LNCAP (cell line): ENCODE results near the gene NSFL1C.

Experiments used
- TF ChIP-seq, protein P1 (sequence below): fragments of 450-650 bp; IDR thresholded peaks from 2 replicates; pipeline ENCODE4 v1.5.1; 2017; ENCODE audit warnings: mild to moderate bottlenecking

NSFL1C gene

DNA sequence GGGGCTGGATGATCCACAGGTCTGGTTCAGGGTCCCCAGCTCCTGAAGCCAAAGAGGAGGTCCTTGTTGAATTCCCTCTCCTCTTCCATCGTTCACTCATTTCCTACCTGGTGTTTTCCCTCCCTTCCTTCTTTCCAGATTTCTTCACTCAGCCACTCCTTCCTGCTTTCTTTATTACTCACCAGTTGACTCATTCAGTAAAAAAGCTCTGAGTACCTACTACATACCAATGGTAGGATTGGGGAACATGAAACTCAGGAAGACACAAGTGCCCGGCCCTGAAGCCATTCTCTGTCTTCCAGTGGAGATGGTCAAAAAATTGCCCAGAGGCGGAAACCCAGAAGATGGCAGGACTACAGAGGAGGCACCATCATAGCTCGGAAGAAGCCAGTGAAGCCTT lies 11.9 kb upstream of the NSFL1C start:
- TF ChIP-seq, protein P1, sequence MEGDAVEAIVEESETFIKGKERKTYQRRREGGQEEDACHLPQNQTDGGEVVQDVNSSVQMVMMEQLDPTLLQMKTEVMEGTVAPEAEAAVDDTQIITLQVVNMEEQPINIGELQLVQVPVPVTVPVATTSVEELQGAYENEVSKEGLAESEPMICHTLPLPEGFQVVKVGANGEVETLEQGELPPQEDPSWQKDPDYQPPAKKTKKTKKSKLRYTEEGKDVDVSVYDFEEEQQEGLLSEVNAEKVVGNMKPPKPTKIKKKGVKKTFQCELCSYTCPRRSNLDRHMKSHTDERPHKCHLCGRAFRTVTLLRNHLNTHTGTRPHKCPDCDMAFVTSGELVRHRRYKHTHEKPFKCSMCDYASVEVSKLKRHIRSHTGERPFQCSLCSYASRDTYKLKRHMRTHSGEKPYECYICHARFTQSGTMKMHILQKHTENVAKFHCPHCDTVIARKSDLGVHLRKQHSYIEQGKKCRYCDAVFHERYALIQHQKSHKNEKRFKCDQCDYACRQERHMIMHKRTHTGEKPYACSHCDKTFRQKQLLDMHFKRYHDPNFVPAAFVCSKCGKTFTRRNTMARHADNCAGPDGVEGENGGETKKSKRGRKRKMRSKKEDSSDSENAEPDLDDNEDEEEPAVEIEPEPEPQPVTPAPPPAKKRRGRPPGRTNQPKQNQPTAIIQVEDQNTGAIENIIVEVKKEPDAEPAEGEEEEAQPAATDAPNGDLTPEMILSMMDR, result no peak

DNA sequence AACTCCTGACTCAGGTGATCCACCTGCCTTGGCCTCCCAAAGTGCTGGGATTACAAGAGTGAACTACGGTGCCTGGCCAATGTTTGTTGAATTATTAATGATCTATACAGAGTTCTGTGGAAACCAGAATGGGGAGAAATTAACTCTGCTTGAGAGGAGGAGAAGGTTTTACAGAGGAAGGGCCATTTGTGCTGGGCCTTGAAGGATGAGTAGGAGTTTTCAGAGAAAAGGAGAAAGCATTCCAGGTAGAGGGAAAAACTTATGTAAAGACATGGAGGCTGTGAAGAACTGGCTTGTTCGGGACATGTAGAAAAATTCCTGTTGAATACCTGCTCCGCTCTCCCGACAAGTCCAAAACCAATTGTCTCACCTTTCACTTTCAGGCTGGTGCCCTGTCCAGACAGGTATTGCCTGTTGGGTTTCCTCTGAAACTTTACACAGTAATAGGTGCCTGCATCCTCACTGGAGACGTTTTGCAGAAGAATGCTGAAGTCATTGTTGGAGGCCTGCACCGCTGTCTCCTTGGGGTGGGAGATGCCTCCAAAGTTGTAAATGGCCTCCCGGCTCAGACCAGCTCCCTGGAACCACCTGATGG lies 11.3 kb upstream of the NSFL1C start:
- TF ChIP-seq, protein P1, result no peak

DNA sequence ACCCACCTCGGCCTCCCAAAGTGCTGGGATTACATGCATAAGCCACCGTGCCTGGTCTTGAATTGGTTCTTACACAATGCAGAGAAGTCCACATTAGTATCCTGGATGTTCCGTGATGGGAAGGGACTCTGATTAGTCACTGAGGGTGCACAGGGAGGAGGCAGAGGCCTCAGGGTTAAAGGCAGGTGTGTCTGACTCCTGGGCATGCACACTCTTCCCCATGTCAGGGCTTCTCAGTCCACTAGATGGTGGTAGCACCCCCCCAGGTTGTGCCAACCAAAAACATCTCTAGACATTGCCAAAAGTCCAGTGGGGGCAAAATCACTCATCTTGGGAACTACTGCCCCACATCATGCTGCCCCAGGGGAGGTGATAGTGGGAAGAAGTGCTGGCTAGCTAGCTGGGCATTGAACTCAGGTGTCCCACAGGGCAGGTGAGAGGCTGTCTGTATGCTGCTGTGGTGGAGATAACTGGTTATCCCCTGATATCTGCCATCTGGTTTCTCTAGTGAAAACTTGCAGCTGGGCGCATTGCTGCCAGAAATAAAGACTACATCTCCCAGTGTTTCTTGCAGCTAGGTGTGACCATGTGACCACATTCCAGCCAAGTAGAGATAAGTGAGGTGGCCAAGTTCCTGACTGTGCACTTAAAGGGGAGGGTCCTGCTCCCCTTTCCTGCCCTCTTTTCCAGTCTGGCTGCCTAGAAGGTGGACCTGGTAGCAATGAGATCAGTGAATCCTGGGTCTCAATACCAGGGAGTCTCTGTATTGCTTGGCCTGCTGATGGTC lies 8.4 kb upstream of the NSFL1C start:
- TF ChIP-seq, protein P1, result no peak; the same call in 1 of the 2 replicates

DNA sequence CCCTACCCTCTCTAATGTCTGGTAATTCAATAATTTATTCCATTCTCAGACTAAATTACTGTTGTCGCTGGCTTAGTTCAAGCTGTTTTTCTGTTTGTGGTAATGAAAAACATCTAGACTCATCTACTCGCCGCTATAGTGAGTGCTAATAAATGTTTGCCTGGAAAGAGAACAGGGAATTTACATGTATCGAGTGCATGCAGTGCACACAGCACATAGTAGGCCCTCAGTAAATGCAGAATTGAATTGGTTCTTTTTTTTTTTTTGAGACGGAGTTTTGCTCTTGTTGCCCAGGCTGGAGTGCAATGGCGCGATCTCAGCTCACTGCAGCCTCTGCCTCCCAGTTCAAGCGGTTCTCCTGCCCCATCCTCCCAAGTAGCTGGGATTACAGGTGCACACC lies 7.7 kb upstream of the NSFL1C start:
- TF ChIP-seq, protein P1, result no peak

DNA sequence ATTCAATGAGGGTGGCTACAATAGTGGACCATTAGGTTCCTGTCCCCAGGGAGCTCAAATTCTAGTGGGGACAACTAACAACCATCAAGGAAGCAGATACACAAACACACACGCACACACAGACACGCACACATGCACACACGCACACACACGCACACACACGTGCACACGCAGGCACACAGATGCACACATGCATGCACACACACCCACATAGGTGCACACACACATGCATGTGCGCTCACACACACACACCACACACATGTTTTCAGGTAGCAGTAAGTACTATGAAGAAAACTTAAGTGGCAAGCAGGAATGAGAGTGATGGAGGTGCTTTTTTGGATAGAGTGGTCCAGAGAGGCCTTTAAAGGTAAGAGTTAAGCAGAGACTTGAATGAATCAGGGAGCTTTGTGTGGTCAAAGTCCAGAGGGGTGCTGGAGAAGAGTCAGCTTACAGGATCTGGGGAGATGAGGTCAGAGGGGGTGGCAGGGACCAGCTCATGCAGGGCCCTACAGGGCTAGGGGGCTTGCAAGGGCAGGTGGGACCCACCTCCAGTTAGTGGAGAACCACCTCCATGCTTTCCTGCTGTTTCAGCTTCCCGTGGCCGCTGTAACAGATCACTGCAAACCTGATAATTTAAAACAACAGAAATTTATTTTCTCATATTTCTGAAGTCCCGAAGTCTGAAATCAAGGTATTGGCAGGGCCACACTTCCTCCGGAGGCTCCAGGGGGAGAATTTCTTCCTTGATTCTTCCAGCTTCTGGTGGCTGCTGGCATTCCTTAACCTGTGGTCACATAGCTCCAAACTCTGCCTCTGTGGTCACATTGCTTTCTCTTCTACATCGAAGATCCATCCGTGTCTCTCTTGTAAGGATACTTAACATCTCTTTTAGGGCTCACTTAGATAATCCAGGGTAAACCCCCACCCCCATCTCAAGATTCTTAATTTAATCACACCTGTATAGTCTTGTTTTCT lies 6.9 kb upstream of the NSFL1C start:
- TF ChIP-seq, protein P1, result no peak

DNA sequence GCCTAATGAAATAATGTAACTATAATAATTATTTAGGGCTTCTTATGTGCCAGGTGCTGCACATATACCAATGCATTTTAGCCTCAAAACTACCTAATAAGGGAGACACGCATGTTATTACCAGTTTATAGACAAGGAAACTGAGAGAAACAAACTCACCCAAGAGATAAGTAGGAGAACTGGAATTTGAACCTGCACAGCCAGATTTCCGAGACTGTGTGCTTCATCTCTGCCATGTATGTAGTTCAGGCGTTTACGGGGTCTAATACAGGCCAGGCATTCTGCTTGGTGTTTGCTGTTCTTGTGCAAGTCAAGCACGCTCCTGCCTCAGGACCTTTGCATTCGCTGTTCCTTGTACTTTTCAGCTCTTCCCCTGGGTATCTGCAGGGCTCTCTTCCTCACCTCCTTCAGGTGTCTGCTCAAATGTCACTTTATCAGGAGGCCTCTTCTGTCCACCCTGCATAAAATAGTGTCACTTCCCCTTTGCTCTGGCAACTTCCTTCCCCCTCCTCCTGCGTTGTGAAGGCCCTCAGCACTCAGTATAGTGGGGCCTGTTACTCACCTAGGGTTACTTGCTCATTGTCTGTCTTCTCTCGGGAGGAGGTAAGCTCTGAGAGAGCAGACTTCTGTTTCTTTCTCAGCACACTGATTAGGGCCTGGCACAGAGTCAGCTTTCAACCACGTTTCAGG lies 6.1 kb upstream of the NSFL1C start:
- TF ChIP-seq, protein P1, result no peak

DNA sequence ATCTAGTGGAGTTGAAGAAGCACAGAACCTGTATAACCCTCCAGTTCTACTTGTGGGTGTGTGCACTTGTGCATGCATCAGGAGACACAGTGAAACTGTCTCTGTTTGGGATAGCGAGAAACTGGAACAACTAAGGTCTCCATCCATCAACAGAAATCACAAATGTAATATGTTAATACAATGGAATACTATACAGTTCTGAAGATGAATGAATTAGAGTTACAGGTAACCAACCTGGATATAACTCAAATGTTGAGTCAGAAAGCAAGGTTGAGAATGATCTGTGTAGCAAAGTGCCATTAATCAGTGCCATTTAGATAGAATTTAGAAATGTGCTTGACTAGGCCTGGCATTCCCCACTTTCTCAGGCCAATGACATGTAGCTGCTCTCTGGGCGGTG lies 4.6 kb upstream of the NSFL1C start:
- TF ChIP-seq, protein P1, result no peak
